Fibroblast of gingiva (primary cell): Measurements from ENCODE around the gene SLC66A2.
"Not testable (repeated sequence)": the region's sequence is repeated elsewhere in the genome, so short reads cannot be mapped to it uniquely, and the experiment has no call there.

ENCODE experiments used
- DNase-seq: peaks from one replicate; pipeline ENCODE4 v3.0.0-alpha.2; 2011; ENCODE audit warnings: low read depth

The SLC66A2 gene

DNA sequence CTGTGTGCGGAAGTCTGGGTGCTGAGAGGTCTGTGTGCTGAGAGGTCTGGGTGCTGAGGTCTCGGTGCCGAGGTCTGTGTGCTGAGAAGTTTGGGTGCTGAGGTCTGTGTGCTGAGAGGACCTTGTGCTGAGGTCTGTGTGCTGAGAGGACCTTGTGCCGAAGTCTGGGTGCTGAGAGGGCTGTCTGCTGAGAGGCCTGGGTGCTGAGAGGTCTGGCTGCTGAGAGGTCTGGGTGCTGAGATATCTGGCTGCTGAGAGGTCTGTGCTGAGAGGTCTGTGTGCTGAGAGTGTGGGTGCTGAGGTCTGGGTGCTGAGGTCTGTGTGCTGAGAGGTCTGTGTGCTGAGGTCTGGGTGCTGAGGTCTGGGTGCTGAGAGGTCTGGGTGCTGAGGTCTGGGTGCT is 86.5 kb downstream of the SLC66A2 start:
- DNase-seq, result not testable (repeated sequence)

DNA sequence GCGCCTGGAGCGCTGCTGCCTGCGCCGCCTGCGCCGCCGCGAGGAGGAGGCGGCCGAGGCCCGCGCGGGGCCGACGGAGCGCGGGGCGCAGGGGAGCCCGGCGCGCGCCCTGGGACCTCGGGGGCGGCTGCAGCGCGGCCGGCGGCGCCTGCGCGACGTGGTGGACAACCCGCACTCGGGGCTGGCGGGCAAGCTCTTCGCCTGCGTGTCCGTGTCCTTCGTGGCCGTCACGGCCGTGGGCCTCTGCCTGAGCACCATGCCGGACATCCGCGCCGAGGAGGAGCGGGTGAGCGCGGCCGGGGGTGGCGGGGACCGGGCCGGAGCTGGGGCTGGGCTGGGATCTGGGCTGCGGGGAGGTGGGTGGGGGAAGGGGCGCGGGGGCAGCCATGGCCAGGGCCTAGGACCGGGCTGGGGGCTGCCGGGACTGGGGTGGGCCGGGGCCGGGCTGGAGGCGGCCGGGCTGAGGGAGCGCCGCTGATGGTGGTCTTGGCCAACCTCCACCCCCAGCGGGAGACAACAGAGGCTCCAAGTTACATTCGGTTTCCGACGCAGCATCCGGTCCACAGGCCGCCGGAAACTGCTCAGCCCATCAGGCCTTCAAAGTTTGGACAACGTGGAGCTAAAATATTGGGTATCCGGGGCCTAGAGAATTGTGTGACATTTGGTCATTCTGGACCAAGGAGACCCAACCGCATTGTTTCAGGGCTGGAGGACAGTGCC is 87.3 kb downstream of the SLC66A2 start:
- DNase-seq, result no peak

- DNase-seq, result no peak
Observed at GRCh38 chr18:79863161-79864005, 88.1 kb downstream of the SLC66A2 start.

DNA sequence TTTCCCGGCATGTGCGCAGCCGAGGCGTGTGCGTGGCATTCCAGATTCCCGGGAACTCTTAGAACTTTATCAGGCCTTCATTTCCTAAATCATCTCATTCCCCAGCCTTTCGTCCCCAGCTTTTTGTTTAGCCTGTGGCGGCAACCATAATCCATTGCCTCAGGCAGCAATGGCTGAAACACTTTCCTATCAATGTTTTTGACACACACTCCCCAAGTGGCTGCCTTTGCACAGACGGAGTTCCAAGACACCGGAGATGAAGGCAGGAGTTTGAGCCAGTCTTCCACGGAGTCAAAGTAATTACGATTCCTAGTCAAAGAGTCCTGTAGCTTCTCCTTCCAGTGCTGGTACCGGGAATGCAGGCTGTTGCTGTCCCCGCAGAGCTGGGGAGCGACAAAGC is 88.9 kb downstream of the SLC66A2 start:
- no peak for DNase-seq

DNA sequence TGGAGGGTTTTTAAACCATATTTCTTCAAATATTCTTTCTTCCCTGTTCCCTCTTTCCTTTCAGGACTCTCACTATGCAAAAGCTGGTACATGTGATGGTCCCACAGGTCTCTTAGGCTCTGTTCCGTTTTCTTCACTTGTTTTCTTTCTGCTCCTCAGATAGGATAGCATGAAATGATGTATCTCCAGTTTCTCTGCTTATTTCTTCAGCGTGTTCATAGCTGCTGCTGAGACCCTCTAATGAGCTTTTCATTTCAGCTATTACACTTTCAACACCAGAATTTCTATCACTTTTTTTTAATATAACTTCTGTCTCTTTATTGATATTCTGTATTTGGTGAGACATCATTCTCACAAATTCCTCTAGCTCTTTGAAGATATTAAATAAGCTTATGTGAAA is 89.8 kb downstream of the SLC66A2 start:
- DNase-seq, result no peak

- DNase-seq, result no peak
Observed at GRCh38 chr18:79859314-79859713, 92.1 kb downstream of the SLC66A2 start.

DNA sequence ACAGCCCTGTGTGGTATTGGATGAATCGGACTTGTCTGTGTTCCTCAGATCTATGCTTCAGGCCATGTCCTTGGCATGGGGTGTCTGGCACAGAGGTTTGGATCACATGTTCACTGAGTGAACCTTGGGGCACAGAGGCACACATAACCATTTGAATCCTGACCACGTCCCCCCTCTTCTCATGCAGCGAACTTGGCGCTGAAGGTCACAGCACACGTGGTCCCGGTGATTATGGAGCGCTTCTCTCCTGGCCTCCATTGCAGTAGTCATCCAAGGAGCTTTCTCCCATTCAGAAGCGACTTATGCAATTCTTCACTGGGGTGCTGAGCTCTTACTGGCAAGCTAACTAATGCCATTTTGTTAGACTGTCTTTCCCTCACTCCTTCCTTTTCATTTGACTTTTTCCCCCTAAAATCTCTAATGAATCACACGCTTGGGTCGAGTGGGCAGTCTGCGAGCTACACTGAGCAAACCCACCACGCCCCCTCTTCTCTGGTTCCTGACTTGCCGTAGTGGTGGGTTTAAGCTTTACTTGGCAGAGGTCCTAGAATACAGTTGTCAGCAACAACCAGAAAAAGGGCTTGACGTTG is 94.3 kb downstream of the SLC66A2 start:
- peak; percentile 37 for DNase-seq

DNA sequence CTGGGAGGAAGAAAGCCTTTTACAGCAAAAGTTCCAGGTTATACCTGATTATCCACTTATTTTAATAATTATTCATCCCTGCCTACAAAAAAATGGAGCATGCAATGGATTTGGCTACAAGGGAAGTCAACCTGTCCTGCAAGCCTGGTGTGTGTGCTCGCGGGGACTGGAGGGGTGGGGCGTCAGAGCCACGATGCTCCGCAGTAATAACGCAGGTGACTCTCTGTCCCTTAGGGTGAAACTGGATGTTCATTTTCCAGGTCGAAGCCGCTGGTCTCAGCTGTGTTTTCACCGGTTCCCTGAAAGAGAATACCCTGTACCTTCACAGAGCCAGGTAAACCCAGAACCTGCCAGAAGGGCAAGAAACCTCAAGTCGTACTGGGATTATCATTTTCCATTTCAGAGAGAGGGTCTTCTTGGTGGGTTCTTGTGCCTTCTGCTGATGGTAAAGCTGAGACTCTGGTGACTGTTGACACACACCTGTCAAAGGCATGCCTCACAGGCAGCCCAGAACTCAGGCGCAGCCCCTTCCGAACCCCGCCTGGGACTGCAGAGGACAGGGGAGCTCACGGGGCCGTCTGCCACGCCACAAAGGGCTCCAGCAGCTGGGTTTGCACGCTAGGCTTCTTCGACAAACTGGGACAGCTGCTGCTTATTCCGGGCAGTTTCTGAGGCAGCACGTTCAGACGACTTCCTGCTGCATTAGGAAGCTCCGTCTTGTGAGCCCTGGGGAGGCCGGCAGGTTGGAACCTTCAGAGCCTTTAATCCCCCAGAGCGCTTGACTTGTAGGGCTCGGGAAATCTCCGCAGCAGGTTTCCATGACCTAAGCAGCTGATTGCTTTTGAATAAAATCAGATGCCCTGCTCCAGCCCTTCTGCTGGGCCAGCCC is 95.1 kb downstream of the SLC66A2 start:
- peak; percentile 22 for DNase-seq

- no peak for DNase-seq
Observed at GRCh38 chr18:79855147-79855933, 96.1 kb downstream of the SLC66A2 start.

- DNase-seq, result no peak
Observed at GRCh38 chr18:79853993-79854364, 97.5 kb downstream of the SLC66A2 start.

GRCh38 chr18:79853303-79853992 is 98.0 kb downstream of the SLC66A2 start:
- no peak for DNase-seq

DNA sequence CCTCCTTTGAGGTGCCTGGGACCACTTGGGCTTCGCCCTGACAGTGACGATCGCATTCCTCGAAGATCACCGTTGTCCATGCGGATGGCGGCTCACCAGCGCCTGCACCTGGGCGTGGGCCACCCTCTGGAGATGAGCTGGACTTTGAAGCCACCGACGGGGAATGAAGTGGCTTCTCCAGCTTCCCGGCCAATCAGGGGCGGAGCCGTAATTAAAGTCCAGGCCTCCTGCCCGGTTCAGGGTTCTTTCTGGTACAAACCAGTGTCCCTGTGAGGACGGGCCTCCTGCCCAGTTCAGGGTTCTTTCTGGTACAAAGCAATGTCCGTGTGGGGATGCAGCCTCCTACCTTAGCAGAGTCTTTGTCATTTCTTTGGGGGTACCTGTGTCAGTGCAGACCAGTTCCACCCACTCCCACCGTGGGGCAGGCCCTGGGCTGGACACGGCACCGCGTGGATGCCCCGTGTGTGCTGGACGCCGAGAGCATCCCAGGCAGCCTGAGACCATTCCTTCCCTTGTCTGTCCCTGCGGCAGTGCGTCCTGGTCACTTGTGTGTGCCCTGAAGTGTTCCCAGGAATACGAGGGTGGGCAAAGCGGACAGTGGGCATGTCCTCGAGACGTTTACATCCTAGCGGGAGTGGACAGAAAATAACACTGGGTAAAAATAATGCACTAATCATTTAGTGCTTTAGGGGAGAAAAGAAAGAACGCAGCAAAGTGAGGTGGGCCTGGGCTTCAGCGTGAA is 98.7 kb downstream of the SLC66A2 start:
- DNase-seq, result no peak
